Measurements from ENCODE around the gene IL1RAPL2.
"Not testable (repeated sequence)": the region's sequence is repeated elsewhere in the genome, so short reads cannot be mapped to it uniquely, and the experiment has no call there.

Gene IL1RAPL2

GRCh38 chrX:104565791-104566680, at the start of gene IL1RAPL2:
IL1RAPL2 (plus strand) TSS chrX:104566199.
- no peak for TF ChIP-seq CTCF (IDR thresholded peaks at IDR 0.05)
- Histone ChIP-seq H3K4me3 (peak within 1 kb of the TSS; percentile 40), H3K27ac (no peak within 1 kb of the TSS)
- no peak for DNase-seq (ENCODE audit: low spot score)

GRCh38 chrX:104522386-104522785, 43.6 kb upstream of the IL1RAPL2 start:
- no peak overlapping the region for H3K27ac ChIP-seq
- no peak for DNase-seq (ENCODE audit: low spot score)
- TF ChIP-seq CTCF (IDR thresholded peaks at IDR 0.05): no peak
- no peak overlapping the region for H3K4me3 ChIP-seq

GRCh38 chrX:104523858-104524257, 42.1 kb upstream of the IL1RAPL2 start:
- TF ChIP-seq CTCF (IDR thresholded peaks at IDR 0.05): no peak
- no peak overlapping the region for H3K27ac ChIP-seq
- H3K4me3 ChIP-seq: no peak overlapping the region
- no peak for DNase-seq (ENCODE audit: low spot score)

- no peak for TF ChIP-seq CTCF (IDR thresholded peaks at IDR 0.05)
- Histone ChIP-seq H3K27ac (no peak overlapping the region), H3K4me3 (no peak overlapping the region)
- DNase-seq (ENCODE audit: low spot score): no peak
These were observed 26.9 kb upstream of the IL1RAPL2 start for GRCh38 chrX:104539081-104539480.

GRCh38 chrX:104542447-104542846, 23.6 kb upstream of the IL1RAPL2 start:
- H3K4me3 ChIP-seq; H3K27ac ChIP-seq; DNase-seq (ENCODE audit: low spot score): not testable (repeated sequence)

GRCh38 chrX:104564335-104564734, 1.7 kb upstream of the IL1RAPL2 start:
- TF ChIP-seq CTCF (IDR thresholded peaks at IDR 0.05): no peak
- Histone ChIP-seq H3K4me3 (no peak overlapping the region), H3K27ac (no peak overlapping the region)
- no peak for DNase-seq (ENCODE audit: low spot score)

- Histone ChIP-seq H3K4me3 (no peak overlapping the region), H3K27ac (no peak overlapping the region)
- DNase-seq (ENCODE audit: low spot score): no peak
- TF ChIP-seq CTCF (IDR thresholded peaks at IDR 0.05): no peak
These were observed 887 bp upstream of the IL1RAPL2 start for GRCh38 chrX:104564921-104565703.

Data from coronary artery (tissue), 2 donors.